ENCODE measurements around the gene FER. TPM values are rescaled to one million over a fixed set of nuclear protein-coding genes. Genes with fewer than 3 reads are reported as not detected.

FER gene
- total RNA-seq, 1 experiment from 2014 or later = 16.4 TPM

GRCh38 chr5:108726446-108727235 lies 21.1 kb upstream of the FER start:
- TF ChIP-seq, protein P1, sequence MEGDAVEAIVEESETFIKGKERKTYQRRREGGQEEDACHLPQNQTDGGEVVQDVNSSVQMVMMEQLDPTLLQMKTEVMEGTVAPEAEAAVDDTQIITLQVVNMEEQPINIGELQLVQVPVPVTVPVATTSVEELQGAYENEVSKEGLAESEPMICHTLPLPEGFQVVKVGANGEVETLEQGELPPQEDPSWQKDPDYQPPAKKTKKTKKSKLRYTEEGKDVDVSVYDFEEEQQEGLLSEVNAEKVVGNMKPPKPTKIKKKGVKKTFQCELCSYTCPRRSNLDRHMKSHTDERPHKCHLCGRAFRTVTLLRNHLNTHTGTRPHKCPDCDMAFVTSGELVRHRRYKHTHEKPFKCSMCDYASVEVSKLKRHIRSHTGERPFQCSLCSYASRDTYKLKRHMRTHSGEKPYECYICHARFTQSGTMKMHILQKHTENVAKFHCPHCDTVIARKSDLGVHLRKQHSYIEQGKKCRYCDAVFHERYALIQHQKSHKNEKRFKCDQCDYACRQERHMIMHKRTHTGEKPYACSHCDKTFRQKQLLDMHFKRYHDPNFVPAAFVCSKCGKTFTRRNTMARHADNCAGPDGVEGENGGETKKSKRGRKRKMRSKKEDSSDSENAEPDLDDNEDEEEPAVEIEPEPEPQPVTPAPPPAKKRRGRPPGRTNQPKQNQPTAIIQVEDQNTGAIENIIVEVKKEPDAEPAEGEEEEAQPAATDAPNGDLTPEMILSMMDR (conservative IDR thresholded peaks at IDR 0.05; ENCODE audit: low read depth, low read length) = no peak
- TF ChIP-seq EZH2 (IDR thresholded peaks at IDR 0.05; ENCODE audit: borderline replicate concordance, low read depth, low read length, poor library complexity, severe bottlenecking) = no peak
- no peaks in the 10 kb centered on the region for H3K36me3 ChIP-seq (ENCODE audit: insufficient read depth, low read length, poor library complexity, severe bottlenecking)
- ChIA-PET CTCF (no interaction called here), POLR2A (ENCODE audit: low non-redundant PET) (no interaction called here)
- no peaks in the 10 kb centered on the region for H3K27me3 ChIP-seq (replicated peaks; ENCODE audit: insufficient read depth, low read depth, low read length, poor library complexity)
- peak overlapping the region; percentile 70 for H3K4me3 ChIP-seq (ENCODE audit: low read depth, low read length, poor library complexity, severe bottlenecking)
- peaks cover 18% of the 10 kb centered on the region for H3K4me1 ChIP-seq (ENCODE audit: insufficient read depth, low read length, poor library complexity, severe bottlenecking)
- intact Hi-C loops (cut with micrococcal nuclease; ENCODE audit: unreplicated experiment) = no loop called here
- no peak overlapping the region for H3K27ac ChIP-seq (ENCODE audit: low read depth, low read length, poor library complexity, severe bottlenecking)
- no peak for DNase-seq (ENCODE audit: low spot score)
- BruUV-seq (replicated peaks) = no TSS peak
- no peaks in the 10 kb centered on the region for H3K9me3 ChIP-seq (ENCODE audit: low read depth, low read length, poor library complexity, severe bottlenecking)

- H3K36me3 ChIP-seq (ENCODE audit: insufficient read depth, low read length, poor library complexity, severe bottlenecking) = no peaks in the 10 kb centered on the region
- DNase-seq (ENCODE audit: low spot score) = no peak
- CTCF ChIA-PET = no interaction called here
- no peaks in the 10 kb centered on the region for H3K27me3 ChIP-seq (replicated peaks; ENCODE audit: insufficient read depth, low read depth, low read length, poor library complexity)
- no TSS peak for BruUV-seq (replicated peaks)
- TF ChIP-seq, protein P1 (conservative IDR thresholded peaks at IDR 0.05; ENCODE audit: low read depth, low read length) = no peak
- no peak for TF ChIP-seq EZH2 (IDR thresholded peaks at IDR 0.05; ENCODE audit: borderline replicate concordance, low read depth, low read length, poor library complexity, severe bottlenecking)
- intact Hi-C loops (cut with micrococcal nuclease; ENCODE audit: unreplicated experiment) = no loop called here
- peak overlapping the region; percentile 88 for H3K27ac ChIP-seq (ENCODE audit: low read depth, low read length, poor library complexity, severe bottlenecking)
- POLR2A ChIA-PET (ENCODE audit: low non-redundant PET) = no interaction called here
- H3K4me3 ChIP-seq (ENCODE audit: low read depth, low read length, poor library complexity, severe bottlenecking) = peak overlapping the region; percentile 70
- H3K9me3 ChIP-seq (ENCODE audit: low read depth, low read length, poor library complexity, severe bottlenecking) = no peaks in the 10 kb centered on the region
- peaks cover 18% of the 10 kb centered on the region for H3K4me1 ChIP-seq (ENCODE audit: insufficient read depth, low read length, poor library complexity, severe bottlenecking)
Observed at GRCh38 chr5:108727236-108727650, 20.5 kb upstream of the FER start.

GRCh38 chr5:108727651-108728565 lies 19.8 kb upstream of the FER start:
- Histone ChIP-seq H3K9me3 (ENCODE audit: low read depth, low read length, poor library complexity, severe bottlenecking) (no peaks in the 10 kb centered on the region), H3K4me3 (ENCODE audit: low read depth, low read length, poor library complexity, severe bottlenecking) (peak overlapping the region; percentile 70), H3K27ac (ENCODE audit: low read depth, low read length, poor library complexity, severe bottlenecking) (peak overlapping the region; percentile 88), H3K4me1 (ENCODE audit: insufficient read depth, low read length, poor library complexity, severe bottlenecking) (peaks cover 18% of the 10 kb centered on the region), H3K36me3 (ENCODE audit: insufficient read depth, low read length, poor library complexity, severe bottlenecking) (no peaks in the 10 kb centered on the region), H3K27me3 (replicated peaks; ENCODE audit: insufficient read depth, low read depth, low read length, poor library complexity) (no peaks in the 10 kb centered on the region)
- ChIA-PET POLR2A (ENCODE audit: low non-redundant PET) (no interaction called here), CTCF (no interaction called here)
- BruUV-seq (replicated peaks) = TSS peak; percentile 90
- TF ChIP-seq, protein P1 (conservative IDR thresholded peaks at IDR 0.05; ENCODE audit: low read depth, low read length) = no peak
- no peak for TF ChIP-seq EZH2 (IDR thresholded peaks at IDR 0.05; ENCODE audit: borderline replicate concordance, low read depth, low read length, poor library complexity, severe bottlenecking)
- peak; percentile 92 for DNase-seq (ENCODE audit: low spot score)
- intact Hi-C loops (cut with micrococcal nuclease; ENCODE audit: unreplicated experiment) = loop anchor here (2.0 kb wide), 1 partner anchor 21 kb away; no protein-coding TSS in a partner anchor

All from A673 (cell line).